ENCODE measurements around the gene PTP4A2. TPM values are rescaled to one million over a fixed set of nuclear protein-coding genes. Genes with fewer than 3 reads are reported as not detected.
"Not testable (repeated sequence)": the region's sequence is repeated elsewhere in the genome, so short reads cannot be mapped to it uniquely, and the experiment has no call there.

The PTP4A2 gene
- total RNA-seq, 2 donors from 2014 or later: 259 to 375 TPM

DNA sequence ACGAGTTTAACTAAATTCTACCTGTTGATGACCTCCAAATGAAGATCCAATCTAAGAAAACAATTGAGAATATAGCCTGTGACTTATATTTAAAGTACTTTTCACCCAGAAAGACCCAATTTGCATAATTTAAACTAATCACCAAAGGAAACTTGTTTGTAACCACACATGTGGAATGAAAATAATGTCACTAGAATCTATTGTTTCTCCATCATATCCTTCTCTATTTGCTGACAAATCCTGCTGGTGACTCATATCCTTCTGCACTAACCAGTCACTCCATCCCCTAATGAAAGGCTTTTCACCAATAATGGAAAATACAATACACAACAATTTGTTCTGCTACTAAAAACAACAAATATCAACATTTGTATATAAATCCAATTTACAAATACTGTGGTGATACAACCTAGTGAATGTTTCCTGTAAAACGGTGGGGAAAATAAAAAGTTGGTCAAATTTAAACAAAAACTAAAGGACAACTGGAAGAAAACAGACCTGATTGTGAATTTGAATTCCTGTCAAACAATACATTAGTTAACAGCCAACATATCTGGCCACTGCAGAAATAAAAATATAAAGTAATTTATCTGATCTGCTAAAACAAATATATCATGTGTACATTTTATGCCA is 6.5 kb downstream of the PTP4A2 start:
- intact Hi-C loops (cut with DNase I): no loop called here
- DNase-seq (ENCODE audit: low spot score): no peak

DNA sequence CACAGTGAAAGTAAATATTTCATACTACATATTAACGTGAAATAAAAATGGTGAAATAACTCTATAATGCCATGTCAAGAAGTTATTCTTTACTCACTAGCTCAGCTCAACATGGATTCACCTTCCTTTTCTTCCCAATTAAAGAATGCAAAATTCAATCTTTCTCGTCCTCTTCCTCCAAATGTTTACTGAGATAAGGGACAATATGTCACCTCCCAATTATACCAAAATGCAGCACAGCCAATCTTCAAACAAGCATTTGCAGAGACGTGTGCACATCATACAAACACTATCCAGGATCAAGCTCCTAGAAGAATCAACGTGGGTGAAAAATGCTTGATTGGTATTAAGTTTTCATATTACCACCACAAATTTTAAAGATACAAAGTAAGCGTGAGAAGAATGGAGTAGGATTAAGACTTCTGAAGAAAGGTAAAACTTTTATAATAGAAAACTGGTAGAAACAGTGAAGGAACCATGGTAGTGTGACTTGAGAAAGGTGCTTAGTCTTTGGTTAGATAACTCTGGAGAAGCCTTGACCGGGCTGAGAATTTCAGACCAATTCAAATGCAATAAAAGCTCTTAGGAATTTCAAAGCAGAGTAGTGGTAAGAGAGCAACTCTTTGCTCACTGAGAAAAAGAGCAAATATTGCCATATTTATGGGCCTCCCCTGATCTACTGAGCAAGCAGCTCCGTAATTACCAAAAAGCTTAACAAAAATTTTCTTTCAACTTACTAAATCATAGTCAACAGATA is 7.2 kb downstream of the PTP4A2 start:
- DNase-seq (ENCODE audit: low spot score): no peak
- intact Hi-C loops (cut with DNase I): no loop called here

DNA sequence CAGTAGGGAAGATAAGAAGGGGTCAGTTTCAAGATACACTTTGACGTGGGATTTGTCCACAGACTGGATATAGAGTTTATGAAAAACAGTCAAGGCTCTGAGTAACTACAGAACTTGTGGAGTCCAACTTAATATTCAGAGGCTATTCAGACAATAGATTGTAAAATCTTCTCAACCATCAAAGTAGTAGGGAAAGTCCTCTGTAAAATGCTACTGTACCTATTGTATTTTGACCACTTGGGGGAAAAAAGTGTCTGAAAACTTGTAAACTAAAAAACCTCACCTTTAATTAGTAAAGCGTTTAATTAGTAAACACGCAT is 10.5 kb downstream of the PTP4A2 start:
- no peak for DNase-seq (ENCODE audit: low spot score)
- intact Hi-C loops (cut with DNase I): no loop called here

DNA sequence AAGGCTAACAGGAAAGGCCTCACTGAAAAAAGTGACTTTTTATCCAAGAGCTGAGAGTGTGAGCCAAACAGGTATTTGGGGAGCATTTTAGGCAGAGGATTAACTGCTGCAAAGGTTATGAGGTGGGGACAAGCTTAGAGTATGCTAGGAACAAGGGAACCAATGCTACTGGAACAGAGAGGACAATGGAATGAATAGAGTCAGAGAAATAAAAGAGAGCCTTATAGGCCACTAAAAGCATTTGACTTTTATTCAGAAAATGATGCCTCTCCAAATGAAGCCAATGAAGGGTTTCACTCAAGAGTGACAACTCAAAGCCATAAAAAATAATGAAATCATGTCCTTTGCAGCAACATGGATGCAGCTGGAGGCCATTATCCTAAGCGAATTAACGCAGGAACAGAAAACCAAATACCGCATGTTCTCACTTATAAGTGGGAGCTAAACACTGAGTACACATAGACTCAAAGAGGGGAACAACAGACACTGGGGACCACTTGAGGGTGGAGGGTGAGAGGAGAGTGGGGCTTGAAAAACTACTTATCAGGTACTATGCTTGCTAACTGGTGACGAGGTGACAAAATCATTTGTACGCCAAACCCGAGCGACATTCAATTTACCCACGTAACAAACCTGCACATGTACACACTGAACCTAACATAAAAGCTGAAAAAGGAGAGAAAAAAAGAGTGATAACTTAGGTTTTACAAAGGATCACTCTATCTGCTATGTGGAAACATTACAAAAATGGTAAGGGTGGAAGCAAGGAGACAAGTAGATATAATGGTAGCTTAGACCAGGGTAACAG is 11.1 kb downstream of the PTP4A2 start:
- intact Hi-C loops (cut with DNase I): no loop called here

DNA sequence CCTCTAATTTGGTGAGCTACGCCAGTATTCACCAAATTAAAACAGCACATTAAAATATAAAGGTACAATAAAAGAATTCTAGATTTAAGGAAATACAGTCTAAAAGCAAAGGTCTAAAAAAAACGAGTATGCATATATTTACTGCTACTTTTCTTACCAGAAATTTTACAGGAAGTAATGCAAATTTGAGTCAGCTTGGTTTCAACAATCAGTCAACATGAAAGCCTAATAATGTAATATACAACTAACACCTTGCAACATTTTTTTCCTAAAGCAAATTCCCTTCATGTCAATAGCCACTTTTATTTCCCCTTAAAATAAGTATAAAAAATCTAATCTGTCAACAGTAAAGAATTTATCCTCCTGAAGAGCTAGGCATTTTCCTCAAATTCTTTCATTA is 11.9 kb downstream of the PTP4A2 start:
- intact Hi-C loops (cut with DNase I): no loop called here
- no peak for DNase-seq (ENCODE audit: low spot score)

More for the DNA sequence above, 11.1 kb downstream of the PTP4A2 start:
- DNase-seq (ENCODE audit: low spot score): no peak

DNA sequence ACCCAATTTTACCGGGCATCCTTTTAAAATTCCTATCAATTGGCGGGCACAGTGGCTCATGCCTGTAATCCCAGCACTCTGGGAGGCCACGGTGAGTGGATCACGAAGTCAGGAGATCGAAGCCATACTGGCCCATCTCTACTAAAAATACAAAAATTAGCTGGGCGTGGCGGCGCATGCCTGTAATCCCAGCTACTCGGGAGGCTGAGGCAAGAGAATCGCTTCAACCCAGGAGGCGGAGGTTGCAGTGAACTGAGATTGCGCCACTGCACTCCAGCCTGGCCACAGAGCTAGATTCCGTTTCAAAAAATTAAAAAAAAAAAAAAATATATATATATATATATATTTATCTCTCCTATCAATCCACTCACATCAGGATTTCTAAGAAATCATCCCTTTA is 12.3 kb downstream of the PTP4A2 start:
- intact Hi-C loops (cut with DNase I); DNase-seq (ENCODE audit: low spot score): not testable (repeated sequence)

DNA sequence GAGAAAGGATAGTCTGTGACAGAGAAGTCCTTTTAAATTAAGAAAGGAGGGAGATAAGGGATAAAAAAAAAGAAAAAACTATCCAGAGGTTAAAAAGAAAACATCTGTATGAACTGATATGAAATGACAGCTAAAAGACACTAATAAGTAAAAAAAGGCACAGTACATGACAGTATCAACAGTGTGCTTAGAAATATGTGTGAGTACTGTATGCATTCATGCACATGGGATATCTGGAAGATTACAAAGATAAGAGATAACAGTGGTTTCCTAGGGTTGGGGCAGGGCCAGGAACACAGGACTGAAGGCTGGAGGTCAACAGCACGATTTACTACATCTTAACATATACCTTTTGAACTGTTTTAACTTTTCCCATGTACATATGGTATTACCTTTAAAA is 13.3 kb downstream of the PTP4A2 start:
- no peak for DNase-seq (ENCODE audit: low spot score)
- intact Hi-C loops (cut with DNase I): no loop called here

DNA sequence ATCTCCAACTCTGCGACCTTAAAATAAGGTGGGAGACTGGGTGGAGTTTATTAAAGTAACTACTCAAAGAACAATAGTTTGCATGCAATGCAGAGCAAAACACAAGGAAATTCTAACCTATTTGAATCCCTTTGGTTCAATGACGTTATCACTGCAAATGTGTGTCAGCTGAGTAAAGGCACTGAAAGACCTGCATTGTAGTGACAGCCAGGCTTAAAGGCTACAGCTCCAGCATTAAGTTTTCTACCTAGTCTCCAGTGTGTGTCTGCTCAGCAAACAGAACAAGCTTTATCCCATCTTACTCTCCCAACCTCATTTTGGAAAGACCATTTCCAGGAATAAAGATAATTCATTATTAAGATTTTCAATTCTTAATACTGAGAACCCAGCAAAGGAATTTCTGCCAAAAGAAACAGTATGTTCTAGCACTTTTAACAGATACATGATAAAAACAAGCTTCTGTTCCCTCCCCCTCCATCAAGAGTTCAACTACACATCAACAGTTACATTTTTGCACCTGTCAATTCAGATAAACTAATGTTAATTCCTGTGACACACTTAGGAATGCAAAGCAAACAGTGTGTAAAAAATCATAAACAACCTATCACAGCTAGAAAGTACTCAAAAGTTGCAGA is 14.2 kb downstream of the PTP4A2 start:
- no peak for DNase-seq (ENCODE audit: low spot score)
- intact Hi-C loops (cut with DNase I): no loop called here

DNA sequence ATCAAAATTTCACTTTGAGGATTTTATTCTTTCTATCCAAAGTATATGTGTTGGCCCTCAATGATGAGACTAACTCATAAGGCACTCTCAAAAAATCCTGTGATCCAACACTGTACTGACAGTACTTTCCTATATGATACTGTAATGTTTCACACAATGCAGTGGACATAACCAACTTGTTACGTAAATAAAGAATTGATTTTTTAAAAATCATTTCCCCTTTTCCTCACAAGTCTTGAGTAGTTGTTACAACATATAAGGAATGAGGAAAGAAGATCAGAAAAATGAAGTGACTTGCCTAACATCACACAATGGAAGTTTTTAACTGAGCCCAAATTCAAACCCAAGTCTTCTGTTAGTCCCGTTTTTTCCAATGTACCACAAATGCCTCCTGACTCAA is 17.2 kb downstream of the PTP4A2 start:
- no peak for DNase-seq (ENCODE audit: low spot score)
- intact Hi-C loops (cut with DNase I): no loop called here

DNA sequence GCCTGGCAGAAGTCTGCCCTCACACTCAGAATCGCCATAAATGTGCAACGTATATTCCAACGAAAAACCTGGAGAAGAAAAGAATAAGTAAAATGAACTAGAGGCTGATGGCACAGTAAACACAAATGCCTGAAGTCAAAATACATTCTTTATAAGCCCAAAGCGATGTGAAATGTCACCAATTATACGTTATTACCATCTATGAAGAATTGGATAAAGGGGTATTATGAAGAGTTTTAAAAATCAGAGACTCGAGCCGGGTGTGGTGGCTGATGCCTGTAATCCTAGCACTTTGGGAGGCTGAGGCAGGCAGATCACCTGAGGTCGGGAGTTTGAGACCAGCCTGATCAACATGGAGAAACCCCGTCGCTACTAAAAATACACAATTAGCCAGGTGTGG is 18.6 kb downstream of the PTP4A2 start:
- DNase-seq (ENCODE audit: low spot score): no peak
- intact Hi-C loops (cut with DNase I): no loop called here

DNA sequence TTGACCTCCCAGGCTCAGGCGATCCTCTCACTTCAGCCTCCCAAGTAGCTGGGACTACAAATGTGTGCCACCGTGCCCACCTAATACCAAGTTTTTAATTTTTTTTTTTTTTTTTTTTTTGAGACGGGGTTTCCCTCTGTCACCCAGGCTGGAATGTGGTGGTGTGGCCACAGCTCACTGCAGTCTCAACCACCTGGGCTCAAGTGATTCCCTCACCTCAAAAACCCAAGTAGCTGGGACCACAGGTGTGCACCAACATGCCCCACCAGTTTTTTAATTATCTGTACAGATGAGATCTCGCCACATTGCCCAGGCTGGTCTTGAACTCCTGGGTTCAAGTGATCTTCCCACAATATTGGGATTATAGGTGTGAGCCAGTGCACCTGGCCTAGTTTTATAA is 22.7 kb downstream of the PTP4A2 start:
- intact Hi-C loops (cut with DNase I): no loop called here
- no peak for DNase-seq (ENCODE audit: low spot score)

DNA sequence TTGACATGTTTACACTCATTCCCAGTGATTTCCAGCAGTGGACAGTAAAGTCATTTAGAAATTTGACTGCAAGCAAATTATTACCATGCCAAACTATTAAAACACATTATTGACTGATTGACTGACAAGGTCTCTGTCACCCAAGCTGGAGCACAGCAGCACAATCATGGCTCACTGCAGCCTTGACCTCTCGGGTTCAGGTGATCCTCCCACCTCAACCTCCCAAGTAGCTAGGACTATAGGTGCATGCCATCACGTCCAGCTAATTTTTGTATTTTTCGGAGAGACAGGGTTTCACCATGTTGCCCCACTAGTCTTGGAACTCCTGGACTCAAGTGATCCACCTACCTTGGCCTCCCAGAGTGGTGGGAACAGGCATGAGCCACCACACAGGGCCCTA is 24.2 kb downstream of the PTP4A2 start:
- intact Hi-C loops (cut with DNase I): no loop called here
- no peak for DNase-seq (ENCODE audit: low spot score)

DNA sequence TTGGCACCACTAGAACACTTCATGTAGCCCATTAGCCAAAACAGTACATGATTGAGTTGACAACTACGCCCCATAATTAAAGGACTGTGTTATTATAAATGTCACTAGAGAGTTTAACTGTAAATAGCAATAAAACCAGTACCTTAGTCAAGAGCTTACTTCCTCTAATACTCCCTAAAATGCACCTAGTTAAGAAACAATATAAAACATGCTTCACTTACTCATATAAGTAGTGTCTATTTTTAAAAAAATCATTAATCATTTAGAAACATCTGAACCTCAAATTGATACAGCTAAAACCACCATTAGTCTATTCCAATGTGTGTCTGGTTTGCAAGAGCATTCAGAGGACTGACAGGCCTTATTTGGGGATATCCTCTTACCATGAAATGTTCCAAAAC is 25.3 kb downstream of the PTP4A2 start:
- intact Hi-C loops (cut with DNase I): no loop called here
- DNase-seq (ENCODE audit: low spot score): no peak

DNA sequence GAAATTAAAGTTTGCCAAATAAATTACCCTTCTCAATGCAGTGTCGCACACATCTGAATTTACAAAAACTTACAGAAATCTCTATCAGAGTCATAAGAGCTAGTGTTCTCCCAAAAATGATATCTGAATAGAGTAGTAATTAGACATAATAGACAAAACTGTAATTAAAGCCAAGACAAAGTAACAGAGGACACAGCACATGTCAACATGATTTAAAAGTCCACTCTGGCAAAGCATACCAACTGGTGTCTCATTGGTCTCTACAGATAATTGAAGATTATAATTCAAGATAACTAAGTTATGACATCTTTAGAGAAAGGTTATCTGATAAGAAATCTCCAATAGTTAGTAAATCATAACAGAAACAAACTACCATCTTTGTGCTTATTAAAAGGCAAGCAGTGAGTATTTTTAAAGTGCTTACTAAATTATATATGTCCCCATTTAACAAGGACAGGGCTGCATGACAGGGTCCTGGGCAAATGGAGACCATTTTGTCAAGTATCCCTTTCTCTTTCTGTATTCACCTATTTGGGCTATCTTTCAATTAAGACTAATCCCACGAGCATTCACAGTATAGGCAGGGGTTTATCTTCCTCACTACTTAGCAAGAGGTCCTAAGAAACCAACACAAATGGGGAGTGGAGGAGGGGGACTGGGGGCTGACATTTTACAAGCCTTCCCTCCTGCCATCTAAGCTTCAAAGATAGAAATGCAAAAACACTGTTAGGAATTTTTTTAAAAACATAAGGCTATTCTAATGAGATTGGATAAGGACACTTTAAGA is 26.0 kb downstream of the PTP4A2 start:
- intact Hi-C loops (cut with DNase I): no loop called here
- no peak for DNase-seq (ENCODE audit: low spot score)

DNA sequence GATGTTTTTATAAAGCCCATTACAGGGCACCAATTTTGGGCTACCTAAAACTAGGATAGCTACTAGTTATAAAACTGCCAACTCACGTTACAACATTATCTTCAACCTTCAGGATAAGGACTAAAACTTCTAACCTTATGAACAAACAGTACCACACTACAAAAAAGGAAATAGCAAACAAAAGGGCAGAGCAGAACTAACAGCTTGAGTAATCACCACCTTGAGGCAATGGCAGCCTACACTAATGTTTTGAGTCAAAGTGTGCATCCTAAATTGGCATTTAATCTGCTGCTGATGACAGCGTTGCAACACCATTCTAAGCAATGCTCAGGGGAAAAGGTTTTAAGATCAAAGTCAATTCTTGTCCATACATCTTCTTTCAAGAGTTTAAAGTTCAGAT is 27.2 kb downstream of the PTP4A2 start:
- DNase-seq (ENCODE audit: low spot score): no peak
- intact Hi-C loops (cut with DNase I): no loop called here

DNA sequence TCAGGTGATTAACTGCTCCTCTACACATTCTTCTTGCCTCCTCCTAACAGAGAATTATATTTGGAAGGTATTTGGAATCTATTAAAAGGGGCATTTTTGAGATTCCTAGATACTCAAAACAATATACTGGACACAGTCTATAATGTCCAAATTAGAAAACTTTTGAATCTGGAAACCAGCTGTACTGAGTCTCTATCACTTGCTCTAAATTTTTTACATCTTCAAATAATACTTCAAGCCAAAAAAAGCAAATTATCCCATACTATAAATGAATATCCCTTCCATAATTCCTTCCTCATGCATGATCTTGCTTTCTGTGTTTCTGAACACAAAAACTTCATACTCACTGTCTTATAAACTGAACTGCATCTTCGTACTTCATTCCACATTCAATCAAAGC is 28.5 kb downstream of the PTP4A2 start:
- intact Hi-C loops (cut with DNase I): no loop called here
- DNase-seq (ENCODE audit: low spot score): no peak

DNA sequence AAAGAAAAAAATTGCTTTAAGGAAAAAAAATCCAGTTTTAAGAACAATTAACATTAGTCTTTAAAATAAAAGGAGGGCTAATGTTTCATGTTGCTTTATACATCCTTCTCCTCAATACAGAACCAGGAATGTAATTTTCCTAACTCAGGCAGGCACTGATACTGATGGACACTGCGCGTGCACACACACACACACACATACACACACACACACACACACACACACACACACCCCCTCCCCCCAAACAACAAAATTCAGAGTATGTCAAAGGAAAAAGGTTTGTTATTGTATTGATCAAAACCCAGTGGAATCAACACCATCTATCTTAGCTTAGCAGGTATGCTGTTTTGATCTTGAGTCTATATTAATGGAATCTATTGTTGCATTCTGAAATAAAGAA is 31.6 kb downstream of the PTP4A2 start:
- intact Hi-C loops (cut with DNase I): no loop called here
- DNase-seq (ENCODE audit: low spot score): no peak

DNA sequence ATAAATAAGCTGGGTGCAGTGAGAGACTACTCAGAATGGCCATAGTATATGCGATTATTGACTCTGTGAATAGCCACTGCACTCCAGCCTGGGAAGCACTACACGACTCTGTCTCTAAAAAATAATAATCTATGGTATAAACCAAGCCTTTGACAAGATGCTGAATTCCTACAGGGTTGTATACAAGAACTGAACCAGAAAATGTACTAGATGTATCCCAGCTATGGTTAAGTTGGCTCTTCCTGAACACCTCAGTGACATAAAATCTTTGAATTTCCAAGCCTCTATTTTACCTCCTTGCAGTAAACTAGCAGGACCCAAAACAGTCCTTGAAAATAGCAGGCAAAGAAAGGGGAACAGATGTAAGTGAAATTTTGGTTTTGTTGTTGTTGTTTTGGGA is 32.5 kb downstream of the PTP4A2 start:
- DNase-seq (ENCODE audit: low spot score): no peak
- intact Hi-C loops (cut with DNase I): no loop called here

DNA sequence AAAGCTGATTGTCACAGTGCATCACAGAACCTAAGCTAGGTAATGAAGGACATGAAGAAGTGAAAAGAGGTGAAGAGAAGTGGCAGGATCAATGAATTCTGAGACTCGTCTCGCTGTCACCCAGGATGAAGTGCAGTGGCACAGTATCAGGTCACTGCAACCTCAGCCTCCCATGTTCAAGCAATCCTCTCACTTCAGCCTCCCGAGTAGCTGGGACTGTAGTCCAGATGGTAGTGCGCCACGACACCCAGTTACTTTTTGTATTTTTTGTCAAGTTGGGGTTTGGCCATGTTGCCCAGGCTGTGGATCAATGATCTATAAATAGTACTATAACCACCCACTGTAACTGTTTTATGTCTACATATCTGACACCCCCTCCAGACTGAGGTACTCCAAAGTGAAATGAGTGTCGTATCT is 33.1 kb downstream of the PTP4A2 start:
- intact Hi-C loops (cut with DNase I): no loop called here

More for the DNA sequence above, 33.1 kb downstream of the PTP4A2 start:
- no peak for DNase-seq (ENCODE audit: low spot score)
